NCI-H1930 (cell line): ENCODE data around the gene TTC34.

Source experiments
- DNase-seq, 2 experiments: peaks; one replicate each; lab custom pipeline; 2025; lab: John Stamatoyannopoulos, UW

The TTC34 gene

DNA sequence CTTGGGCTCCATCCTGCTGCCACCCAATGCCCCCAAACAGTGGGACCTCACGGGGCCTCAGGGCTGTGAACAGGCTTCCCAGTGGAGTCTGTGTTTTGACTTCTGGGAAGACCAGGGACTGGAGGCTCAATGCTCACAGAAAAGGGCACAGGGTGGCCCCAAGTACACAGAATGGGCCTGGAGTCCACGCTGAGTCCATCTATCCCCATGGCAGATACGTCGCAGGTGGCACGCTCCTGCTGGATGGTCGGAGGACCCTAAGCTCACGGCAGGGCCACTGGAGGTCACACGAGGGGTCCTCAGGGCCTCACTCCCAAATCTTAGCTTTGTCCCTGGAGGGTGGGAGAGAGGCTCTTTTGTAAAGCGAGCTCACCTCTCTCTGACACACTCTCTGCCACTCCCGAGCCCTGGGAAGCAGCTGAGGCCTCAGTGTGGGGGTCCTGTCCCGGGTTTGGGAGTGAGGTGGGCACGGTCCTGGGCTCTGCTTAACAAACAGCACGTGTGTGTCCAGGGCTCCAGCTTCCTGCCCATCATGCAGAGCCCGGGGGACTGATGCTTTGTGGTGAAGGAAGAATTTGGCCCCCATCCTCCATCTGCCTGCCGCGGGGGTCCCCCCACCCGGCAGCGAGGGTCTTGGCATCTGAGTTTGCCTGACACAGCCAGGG, 27.2 kb upstream of the TTC34 start:
- no peak for DNase-seq

DNA sequence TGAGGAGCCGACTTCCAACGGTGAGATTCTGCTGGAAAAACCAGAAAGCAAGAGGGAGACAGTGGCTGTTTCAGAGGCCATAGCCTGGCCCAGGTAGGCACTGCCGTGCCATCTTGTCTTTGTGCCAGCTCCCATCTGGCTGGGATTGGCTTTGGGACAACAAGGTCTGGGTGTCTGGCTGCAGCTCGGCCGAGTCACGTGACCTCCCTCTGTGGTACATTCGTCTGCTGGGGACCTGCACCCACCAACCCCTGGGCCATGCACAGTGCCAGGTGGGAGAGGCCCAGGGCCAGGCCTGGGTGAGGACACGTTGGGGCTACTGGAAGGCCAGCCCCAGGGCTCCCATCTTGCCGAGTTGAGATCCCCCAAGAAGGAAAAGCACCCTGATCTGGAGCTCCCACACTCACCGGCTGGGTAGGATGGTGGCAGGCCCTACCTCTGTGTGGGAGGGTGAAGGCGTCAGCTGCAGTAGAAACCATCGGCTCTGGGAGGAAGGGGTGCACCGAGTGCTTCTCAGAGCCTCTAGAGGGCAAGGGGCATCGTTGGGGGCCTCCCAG, 25.3 kb upstream of the TTC34 start:
- no peak for DNase-seq

DNA sequence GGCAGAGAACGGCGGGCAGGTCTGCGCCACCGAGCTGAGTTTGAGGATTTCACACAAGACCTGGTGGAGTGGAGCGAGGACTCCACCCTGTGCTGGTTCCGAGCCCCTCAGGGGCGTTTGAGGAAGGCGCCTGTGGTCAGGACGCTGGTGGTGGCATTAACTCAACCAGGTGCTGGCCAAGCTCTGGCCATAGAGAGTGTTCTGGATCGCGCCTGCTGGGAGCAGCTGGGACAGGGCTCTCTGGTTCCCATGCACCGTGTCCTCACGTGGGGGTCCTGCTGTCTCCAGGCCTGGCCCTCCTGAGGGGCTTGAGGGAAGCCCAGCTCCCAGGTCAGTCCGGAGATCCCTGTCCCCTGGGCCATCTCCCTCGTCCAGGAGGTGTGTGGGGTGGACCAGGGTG, 24.8 kb upstream of the TTC34 start:
- no peak for DNase-seq

DNA sequence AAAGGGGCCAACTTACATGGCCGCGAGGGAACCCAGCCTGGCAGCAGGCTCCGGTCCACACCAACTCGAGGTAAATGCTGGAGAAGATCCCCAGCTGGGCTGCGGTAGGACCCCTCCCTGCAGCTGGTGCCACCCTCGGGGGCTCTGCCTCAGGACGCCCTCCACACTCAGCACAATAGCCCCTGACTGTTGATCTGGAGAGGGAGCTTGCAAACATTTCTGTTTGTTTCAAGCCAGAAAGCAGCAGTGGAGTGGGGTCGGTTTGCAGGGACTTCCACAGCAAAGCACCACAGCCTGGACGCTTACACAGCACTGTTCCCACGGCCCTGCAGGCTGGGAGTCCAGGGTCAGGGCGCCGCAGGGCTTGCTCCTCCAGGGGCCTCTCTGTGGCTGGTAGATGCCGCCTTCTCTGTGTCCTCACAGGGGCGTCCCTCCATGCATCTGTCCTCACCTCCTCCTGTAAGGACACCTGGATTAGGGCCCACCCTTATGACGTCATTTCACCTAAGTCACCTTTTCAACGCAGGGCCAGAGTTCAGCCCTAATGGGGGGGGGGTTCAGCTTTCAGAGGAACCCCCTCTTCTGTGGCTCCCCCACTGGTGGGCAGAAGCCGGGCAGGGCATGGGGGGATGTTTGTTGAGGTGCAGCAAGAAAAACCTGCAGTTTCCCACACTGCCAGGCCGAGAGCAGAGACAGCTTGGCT, 24.1 kb upstream of the TTC34 start:
- no peak for DNase-seq

DNA sequence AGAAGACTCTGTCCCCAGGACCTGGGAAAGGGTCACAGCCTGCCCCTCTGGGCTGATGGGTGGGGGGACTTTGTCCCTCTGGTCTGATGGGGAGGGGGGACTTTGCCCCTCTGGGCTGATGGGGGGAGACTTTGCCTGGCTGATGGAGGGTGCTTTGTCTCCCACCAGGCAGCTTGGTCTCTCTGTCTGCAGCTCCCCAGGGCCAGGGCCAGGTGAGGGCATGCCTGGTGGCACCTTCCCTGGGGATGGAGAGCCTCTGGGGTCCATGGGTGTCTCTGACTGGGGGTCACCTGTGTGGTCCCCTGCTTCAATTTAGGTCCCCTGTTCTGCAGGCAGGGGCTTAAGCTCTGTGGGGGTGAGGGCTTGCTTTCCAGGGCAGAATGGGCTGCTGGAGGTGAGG, 23.5 kb upstream of the TTC34 start:
- DNase-seq = no peak

DNA sequence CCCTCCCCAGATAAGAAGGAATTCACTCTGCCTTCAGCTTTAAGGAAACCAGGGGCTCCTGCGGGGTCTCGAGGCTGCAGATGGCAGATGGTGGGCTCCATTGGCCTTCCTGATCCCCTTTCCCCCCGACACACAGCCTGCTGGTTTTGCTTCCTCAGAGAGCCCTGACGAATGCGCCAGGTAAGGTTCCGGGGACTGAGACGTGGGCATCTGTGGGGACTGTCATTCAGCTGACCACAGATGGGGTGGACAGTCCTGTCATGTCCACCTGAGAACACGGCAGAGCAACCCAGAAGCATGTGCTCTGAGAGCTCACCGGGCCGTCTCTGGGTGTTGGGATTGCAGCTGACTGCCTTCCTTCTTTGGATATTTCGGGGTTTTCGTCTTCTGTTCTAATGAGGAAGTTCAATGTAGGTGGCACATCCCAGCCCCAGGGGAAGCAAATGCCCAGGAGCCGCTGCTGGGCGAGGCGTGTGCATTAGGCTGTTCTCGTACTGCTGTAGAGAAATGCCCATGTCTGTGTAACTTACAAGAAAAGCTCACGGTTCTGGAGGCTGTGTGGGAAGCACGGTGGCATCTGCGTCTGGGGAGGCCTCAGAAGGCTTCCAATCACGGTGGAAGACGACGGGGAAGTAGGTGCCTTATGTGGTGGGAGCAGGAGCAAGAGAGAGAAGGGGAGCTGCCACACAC, 22.6 kb upstream of the TTC34 start:
- no peak for DNase-seq

DNA sequence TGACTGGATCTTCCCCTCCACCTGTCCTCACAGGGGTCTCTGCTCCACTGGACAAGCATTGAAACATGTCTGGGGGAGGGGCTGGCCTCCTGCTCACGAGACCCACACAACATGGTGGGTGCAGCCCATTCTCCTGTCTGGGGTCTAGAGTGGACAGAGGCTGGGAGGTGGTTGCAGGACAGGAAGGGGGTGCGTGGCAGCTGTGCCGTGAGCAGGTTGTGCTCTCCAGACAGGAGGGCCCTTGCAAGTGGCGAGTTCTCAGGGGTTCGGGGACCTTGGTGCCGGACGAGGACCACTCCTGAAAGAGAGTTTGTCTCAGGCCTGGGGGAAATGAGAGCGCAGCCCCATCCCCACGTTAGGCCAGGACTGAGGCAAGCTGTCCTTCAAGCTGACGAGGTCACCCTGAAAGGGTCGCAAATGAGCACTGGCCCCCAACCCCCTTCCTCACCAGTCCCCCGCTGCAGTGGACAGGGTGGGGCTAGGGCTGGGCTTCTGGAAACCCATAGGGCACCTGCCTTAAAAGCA, 21.2 kb upstream of the TTC34 start:
- no peak for DNase-seq

DNA sequence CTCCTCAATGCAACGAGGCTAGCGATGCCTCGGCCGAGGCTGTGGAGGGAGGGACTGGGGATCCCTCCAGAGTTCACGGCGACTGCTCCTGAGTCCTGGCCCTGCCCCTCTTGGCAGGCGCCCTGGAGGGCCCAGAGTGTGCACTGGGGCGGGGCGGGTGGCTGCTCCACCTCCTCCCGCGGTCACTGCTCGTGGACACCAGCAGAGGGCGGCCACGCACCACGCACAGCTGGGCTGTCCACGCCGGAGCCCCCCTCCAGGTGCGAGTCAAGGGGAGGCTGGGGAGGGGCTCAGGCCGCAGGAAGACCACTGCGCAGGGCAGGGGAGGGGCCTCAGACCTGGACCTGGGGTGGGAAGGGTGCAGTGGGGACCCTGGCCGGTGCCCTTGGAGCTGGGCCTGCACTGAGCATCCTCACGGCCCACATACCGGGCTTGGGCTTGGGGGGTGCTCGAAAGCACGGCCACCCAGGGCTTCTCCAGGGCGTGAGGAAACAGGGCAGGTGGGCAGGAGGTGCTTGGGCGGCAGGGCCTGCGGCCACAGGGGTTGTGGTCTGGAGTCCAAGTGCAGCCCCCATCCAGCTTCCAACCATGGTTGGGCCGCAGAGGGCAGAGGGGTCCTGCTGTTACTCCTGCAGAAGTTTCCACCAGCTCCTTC, 20.6 kb upstream of the TTC34 start:
- no peak for DNase-seq

DNA sequence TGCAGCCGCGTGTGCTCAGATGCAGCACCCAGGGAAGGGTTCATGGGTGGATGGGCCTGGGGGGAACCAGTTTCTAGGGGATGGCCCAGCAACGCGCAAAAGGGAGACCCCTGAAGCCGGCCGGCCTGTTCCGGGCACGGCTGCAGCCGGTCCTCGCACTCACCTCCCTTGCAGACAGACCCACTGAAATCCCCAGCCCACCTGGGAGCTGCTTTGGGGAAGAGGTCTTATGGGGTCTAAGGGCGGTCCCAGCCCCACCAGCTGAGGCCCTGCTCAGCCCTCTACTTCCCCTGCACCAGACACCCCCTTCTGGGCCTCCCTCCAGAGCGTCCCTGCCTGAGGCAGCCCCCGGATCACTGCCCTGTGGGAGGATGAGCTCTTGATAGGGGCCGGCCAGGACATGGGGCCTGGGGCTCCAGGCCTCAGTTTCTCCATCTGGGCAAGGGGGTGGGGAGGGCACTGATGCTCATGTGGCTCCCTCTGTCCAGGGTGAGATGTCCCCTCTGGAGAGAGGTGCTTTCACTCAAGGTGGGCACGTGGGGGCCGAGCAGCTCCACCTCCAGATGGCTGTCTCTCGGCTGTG, 20.0 kb upstream of the TTC34 start:
- DNase-seq = no peak

DNA sequence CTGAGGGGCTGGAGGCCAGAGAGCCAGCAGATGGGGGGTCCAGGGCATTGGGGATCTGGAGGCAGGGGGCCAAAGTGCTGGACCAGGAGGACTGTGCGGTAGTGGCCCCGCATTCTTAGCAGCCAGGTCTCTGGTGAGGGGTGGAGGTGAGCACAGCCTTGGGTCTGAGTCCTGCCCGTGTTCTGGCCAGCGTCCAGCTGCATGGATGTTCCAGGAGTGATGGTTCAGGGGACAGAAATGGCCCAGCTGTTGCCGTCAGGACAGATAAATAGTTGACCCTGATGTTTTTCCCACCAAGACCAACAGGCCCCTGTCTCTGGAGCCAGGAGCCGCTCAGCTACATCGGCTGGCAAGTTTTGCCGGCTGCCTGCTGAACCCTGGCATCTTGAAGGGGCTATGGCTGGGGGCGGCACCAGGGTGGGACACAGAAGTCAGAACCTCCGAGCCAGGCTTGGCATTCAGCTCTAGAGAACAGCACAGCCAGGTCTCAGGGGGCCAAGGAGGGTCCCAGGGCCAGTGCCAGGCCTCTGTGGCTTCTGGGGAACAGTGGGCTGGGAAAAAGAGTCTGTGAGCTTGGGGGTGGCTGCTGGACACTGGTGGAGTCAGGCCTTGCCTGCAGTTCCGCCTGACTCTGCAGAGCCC, 19.4 kb upstream of the TTC34 start:
- no peak for DNase-seq

DNA sequence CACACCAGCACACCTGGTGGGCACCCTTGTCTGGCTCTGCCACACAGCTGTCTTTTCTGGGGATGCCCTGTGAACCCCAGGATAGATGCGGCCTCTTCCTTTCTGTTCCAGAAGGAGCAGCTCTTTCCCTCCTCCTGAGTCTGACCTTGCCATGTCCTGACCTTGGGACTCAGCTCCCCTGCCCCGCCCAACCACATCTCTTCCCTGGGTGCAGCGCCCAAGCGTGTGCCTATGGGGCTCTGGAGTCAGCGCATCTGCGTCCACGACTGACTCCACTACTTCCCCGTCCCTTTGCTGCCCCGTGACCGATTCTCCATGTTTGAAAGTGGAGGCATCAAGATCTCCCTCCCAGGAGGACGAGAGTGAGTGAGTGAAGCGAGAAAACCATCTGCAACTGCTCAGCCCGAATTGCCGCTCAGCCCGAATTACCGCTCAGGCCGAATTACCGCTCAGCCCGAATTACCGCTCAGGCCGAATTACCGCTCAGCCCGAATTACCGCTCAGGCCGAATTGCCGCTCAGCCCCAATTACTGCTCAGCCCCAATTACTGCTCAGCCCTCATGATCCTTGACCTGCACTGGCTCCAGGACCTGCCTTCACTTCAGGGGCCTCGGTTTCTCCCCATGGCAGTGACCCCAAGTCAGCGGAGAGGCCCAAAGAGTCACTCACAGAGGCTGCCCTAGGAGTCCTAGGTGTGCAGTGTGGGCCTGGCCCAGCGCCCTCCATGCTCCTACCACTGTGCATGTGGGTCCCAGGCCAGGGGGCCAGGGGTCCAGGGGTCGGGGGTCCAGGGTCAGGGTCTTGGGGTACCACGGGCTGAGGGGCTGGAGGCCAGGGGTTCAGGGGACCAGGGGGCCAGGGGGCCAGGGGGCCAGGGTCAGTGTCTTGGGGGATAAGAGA, 18.6 kb upstream of the TTC34 start:
- no peak for DNase-seq

DNA sequence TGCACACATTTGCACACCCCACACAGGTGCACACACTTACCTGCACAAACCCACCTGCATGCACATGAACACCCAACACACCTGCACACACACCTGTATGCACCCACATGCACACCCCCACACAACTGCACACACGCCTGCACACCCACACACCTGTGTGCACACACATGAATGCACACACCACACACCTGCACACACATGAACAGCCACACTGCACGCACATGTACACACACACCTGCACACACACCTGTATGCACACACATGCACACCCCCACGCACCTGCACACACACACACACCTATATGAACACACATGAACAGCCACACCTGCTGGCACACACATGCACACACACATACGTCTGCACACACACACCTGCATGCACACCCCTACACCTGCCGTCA, 17.9 kb upstream of the TTC34 start:
- DNase-seq = no peak

DNA sequence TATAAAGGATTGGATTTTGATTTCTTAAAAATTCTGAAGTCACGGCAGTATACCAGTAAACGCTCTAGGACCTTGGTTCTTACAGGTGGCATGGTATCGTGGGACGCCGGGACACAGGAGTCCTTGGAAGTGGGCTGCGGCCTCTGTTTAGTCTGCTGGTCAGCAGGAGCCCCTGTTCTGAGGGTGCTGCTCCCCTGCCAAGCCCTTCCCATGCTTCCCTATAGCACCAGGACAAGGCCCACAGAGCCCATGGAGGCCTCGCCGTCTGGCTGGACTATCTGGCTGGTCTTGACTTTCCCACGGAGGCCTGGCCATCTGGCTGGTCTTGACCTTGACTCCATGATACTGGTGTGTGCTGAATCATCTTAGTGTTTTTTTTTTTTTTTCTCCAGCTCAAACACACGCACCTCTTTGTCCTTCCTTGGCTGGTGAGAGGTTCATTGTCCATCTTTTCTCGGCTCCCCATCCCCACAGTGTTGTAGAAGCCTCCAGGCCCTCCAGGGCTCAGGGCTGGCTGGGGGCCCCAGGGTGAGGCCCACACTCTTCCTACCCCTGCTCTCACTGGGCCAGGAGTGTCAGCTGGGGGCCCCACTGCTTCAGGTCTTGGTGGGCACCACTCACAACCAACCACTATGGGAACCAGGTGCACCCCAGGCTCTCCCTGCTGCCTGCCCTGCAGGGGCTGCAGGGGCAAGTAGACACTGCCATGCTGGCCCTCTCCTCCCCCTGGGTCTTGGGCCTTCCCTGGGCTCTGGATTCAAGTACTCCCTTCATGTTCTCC, 16.5 kb upstream of the TTC34 start:
- DNase-seq = no peak

DNA sequence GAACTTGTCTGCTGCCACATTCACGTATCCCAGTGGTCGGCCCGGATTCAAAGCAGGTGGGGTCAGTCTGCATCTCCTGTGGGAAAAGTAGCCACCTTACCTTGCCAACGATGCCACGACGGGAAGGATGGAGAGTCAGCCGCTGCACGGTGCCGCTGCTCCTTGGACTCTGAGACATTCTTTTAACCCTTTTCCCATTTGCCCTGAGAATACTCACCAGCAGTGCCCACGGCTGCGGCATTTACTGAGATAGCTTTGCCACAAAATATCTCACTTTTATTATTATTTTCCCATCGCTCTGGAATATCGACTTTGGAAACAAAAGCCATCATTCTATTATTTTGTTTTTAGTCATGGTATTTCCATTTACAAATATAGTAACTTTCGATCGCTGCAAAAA, 15.3 kb upstream of the TTC34 start:
- DNase-seq = no peak

DNA sequence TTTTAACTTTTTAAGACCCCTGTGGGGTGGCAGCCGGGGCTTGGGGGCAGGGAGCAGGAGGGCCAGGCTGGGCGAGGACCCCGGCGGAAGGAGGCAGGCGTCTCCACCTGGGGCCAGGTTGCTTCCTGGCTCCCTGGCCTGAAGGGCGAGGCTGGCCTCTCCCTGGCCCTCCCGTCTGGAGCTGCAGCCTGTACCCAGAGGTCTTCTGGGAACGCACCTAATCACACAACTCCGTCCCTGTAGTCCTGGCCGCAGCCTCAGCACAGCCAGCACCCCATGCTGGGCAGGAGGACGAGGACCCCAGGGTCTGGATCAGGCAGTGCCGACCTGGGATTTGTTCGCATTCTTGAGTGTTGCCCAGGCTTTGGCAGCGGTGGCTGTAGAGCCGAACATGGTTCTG, 14.1 kb upstream of the TTC34 start:
- DNase-seq = no peak

DNA sequence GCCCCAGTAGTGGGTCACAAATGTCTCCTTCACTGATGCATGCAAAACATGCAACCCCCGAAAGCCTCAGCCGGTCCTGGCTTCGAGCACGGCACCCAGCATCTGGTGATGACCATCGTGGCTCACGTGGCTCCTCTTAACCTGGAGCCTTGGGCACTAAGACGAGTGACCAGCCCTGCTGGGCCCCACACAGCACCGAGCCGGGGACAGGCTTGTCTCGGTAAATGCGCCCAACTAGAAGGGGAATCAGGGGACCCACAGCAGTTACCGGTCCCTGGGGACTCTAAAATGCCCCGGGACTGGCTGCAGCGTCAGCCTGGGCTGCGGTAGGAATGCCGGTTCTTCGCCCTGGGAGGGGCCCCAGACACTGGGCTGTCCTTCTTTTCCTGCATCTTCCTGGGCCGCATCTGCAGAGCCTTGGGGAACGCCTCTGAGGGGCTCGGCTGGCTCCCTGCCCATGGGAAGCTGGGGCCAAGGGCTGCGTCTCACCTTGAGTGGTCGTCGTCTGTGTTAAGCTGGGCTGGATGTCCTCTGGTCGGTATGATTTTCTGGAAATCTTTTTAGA, 13.1 kb upstream of the TTC34 start:
- DNase-seq = no peak

DNA sequence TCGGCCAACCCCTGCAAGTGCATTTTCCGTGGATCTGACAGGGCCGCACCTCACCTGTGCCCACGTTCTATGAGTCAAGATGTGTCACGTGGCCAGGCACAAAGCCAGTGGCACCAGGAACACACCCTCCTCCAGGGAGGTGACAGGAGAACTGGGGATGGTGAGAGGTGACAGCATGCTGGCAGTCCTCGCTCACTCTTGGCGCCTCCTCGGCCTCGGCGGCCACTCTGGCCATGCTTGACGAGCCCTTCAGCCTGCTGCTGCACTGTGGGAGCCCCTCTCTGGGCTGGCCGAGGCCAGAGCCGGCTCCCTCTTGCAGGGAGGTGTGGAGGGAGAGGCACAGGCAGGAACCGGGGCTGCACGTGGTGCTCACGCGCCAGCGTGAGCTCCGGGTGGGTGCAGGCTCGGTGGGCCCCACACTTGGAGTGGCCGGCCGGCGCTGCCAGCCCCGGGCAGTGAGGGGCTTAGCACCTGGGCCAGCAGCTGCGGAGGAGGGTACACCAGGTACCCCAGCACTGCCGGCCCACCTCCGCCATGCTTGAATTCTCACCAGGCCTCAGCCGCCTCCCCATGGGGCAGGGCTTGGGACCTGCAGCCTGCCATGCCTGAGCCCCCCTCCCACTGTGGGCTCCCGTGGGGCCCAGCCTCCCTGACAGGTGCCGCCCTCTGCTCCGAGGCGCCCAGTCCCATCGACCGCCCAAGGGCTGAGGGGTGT, 11.6 kb upstream of the TTC34 start:
- DNase-seq = no peak

DNA sequence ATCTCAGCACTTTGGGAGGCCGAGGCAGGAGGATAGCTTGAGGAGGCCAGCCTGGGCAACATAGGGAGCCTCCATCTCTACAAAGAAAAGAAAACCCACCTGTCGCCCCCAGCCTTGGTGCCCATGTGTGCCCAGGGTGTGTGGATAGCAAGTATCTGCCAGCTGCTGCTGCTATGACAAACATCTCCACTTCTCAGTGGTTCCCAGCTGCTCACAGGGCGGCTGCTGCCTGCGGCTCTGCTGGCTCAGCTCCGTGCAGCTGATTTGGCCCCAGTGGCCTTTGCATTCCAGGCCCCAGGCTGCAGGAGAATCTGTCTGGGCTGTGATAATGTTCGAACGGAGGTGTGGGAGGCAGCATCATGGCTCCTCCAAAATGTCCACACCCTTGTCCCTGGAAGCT, 10.6 kb upstream of the TTC34 start:
- no peak for DNase-seq

DNA sequence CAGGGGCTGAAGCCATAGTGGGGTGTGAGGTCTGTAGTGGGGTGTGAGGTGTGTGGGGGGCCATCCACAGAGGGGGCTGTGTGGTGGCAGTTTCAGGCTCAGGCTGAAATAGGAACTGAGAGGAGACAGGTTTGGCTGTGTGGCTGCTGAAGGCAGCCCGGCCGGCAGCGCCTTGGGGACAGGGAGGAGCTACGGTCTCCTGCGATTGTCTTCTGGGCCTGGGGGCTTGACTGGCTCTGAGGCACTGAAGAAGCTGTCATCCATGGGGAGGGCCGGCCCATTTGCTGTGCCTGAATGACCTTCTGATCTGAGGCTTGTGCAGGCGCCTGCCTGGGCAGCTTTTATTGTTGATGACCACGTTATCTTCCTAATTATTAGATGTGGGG, 10.0 kb upstream of the TTC34 start:
- DNase-seq = no peak
